ENCODE results near the gene SUN5.

GRCh38 chr20:32995802-32996201 lies 8.4 kb downstream of the SUN5 start:
- TF ChIP-seq CTCF (IDR thresholded peaks at IDR 0.05): no peak
- TF ChIP-seq POLR2AphosphoS5 (IDR thresholded peaks at IDR 0.05): no peak

Measured in breast epithelium (tissue), 3 donors.